NCI-H1694 (cell line): ENCODE data around the gene ATRAID.

ENCODE experiments used
- DNase-seq: peaks from one replicate; lab custom pipeline; 2025; lab: John Stamatoyannopoulos, UW

Gene ATRAID

DNA sequence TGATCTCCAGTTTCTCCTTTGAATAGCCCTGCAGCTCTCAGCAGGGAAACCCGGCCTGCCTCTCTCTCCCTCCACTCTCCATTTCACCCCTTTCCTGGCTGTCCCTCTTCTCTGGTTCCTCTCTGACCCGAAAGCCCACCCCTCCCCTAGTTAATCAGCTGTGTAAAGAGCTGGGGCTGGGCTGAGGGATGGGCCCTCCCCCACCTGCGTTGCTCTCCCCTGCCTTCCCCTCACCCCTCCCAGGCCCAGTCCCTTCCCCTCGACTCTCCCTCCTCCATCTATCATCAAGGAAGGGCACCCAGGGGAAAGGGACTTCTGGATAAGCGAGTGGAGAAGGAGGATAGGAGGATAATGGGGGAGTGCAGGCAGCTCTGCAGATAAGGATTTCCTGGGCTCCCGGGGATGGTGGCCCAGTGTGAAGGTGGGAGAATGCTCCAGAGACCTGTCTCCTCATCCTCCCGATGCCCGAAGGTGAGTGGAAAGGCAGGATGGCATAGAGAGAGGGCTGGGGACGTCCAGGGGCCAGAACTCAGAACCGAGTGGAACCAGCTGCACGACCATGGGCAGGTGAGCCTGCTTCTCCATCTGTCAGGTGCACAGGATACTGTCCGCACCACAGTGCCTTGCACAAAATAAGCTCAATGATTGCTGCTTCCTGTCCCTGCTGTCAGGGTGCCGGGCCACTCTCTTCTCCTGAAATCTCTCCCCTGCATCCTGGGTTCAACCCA, 39.0 kb downstream of the ATRAID start:
- no peak for DNase-seq

GRCh38 chr2:27251766-27252165, 39.9 kb downstream of the ATRAID start:
- no peak for DNase-seq

DNA sequence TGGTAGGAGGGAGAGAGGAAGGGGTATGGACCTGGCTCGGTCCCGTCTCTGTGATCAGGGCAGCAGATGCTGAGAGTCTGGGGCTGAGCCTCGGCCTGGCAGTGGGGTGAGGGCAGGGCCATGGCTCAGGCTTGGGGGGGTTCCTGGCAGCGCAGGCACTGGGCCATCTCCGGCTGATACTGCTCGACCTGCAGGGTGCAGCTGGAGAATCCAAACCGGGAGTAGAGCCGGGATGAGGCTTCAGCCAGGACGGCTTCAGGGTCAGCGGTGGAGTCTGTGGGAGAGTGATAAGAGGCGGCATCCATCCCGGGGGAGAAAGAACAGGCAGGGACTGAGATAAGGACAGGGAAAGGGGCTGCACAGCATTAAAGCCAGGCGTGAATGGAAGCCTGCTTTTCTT, 43.3 kb downstream of the ATRAID start:
- DNase-seq = no peak

- DNase-seq = no peak
These were observed 43.8 kb downstream of the ATRAID start for GRCh38 chr2:27255660-27256059.

DNA sequence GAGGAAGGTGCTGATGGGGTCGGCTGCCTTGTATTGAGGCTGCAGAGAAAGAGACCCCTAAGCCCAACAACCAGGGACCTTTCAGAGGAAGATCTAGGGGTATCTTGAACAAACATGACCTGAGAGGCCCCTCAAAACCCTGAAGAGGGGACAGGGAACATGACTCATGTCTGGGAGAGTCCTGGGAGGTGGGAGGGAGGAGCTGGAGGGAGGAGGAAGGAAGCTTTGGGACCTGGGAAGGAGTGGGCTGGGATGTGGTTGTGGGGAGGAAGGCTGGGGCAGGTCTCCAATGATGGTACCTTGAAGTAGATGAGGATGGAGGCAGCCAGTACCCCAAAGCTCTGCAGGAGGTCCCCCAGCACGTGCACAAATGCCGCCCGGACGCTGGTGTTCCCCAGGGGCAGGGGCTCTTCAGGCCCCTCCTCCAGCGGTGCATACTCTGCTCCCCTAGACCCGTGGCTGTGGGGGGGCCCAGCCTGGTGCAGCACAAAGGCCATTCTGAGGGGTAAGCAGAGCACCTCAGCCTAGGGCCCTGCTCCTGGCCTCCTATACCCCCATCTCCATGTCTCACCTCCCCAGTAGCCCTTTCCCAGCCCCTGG, 45.1 kb downstream of the ATRAID start:
- DNase-seq = no peak

DNA sequence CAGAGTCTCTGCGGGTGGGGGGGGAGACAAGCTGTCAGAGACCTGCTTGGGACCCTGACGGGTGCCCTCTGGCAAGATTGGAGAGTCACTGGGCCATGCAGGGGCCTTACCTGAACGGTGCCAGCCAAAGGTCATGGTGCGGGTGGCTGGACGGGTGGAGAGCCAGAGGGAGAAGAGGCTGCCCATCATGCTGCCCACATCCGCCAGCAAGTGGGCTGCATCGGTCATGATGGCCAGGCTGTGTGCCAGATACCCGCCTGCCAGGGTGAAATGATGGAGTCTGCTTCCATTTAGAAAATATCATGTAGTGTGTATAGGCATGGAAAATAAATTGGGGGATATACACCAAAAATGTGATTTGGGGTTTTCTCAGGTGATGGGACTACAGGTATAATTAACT, 46.2 kb downstream of the ATRAID start:
- no peak for DNase-seq

DNA sequence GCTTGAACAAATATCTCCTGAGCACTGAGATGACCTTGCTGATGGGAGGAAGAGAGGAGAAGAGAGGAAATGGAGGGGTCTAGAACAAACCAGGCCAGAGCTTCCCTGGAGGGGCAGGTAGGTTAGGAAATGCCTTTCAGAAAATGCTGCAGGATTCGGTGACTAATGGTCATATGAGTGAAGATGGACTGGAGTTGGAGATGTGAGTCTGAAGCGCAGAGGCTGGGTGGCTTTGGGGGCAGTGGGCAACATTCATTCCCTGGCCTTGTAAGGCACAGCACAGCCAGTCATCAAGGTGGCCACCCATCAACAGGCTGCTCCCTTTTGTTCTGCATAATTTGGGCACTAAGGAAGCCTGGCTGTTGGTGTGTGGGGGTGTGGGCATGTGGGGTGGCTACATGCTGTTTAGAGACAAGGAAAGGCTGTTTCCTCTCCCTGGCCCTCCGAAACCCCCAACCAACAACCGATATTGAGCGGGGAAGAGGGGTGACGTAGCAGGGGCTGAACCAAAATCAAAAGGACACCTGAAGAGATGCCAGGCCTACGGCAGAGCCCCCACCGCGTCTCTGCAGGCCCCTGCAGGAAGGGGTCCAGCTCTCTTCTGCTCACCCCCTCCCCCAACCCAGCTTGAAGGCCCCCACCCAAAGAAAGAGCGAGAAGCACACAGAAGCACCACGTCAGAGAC, 49.5 kb downstream of the ATRAID start:
- no peak for DNase-seq

GRCh38 chr2:27261926-27262298, 50.1 kb downstream of the ATRAID start:
- DNase-seq = no peak

GRCh38 chr2:27262379-27263286, 50.8 kb downstream of the ATRAID start, which contains the start of gene SLC30A3:
SLC30A3 (minus strand) TSS chr2:27263047; CDS start chr2:27262906, 141 bp downstream.
- DNase-seq = peak; percentile 10

- DNase-seq = no peak
These were observed 51.7 kb downstream of the ATRAID start for GRCh38 chr2:27263287-27264252.

DNA sequence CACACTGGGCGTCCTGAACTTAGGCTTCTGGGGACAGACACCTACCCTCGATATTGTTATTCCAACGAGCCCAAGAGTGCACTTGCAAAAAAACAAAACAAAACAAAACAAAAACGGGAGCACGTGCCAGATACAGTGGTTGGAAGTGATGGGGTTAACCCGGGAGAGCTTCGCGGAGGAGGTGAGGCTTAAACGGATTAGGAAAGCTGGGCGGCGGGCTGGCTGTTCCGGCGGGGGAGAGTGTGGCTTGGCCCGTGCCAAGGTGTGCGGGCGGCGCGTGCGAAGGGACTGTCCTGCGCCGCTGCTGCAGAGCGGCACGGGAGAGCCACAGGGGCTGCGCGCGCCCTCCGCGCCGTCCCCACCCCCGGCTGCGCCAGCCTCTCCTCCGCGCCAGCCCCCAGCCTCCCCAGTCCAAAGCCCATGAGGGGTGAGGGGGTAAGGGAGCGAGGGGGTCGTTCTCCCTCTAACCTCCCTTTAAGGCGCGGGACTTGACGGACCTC, 52.5 kb downstream of the ATRAID start:
- no peak for DNase-seq

GRCh38 chr2:27264753-27265535, 53.1 kb downstream of the ATRAID start:
- DNase-seq = peak; percentile 52

DNA sequence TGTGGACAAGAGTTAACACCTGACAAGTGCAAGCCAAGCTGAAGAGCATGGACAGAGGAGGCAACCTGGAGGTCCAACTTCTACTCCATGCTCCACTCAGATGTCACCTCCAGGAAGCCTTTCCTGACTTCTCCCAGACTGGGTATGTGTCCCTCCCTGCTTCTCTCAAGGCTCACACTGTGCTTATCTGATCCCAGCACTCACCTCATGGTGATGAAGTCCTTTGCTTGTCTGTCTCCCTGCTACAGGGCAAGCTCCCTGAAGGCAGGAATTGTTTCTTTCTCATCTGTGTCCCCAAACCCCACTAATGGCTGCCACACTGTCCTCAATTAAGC, 53.7 kb downstream of the ATRAID start:
- no peak for DNase-seq
